GM19238 (cell line): ENCODE results near the gene SNCG.
"Not testable (repeated sequence)": the region's sequence is repeated elsewhere in the genome, so short reads cannot be mapped to it uniquely, and the experiment has no call there.

Experiments
- DNase-seq: peaks from one replicate; pipeline ENCODE4 v3.0.0; 2011; ENCODE audit warnings: low spot score; ENCODE audit not compliant: insufficient read length

SNCG gene

DNA sequence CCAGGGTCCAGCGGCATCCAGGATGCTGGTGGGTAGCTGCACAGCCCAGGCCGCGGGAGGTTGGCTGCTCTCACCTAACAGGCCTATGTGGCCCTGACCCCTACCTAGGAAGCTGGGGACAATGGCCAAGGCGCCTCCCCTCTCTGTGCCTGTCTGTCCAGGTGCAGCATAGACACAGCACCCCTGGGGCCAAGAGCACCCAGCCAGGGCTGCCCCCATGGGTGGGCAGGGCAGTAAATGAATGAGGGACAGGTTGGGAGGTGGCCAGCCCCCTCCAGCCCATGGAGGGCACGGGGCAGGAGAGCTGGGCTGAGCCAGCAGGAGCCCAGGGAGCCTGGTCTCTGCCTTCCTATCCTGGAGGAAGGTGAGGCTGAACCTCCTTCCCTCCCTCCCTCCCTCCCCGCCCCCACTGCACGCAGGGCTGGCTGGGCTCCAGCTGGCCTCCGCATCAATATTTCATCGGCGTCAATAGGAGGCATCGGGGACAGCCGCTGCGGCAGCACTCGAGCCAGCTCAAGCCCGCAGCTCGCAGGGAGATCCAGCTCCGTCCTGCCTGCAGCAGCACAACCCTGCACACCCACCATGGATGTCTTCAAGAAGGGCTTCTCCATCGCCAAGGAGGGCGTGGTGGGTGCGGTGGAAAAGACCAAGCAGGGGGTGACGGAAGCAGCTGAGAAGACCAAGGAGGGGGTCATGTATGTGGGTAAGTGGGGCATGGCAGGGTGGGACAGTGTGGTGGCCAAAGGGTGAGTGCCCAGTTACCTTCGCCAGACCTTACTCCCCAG lies at the start of gene SNCG:
Gene SNCG (plus strand): TSS at position 484 of the 785 bp plus-strand sequence. CDS start 99 bp downstream, at position 583.
- no peak for DNase-seq

DNA sequence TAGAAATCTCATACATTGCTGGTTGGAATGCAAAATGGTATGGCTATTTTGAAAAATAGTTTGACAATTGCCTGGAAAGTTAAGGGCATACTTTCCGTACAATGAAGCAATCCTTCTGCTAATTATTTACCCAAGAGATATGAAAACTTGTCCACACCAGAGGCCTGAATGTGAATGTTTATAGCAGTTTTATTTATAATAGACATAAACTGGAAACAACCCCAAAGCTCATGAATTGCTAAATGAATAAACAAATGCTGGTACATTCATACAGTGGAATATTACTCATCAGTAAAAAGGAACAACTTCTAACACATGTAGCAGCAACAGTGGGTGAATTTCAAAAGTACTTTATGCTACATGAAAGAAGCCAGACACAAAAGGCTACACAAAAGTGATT lies 43.7 kb upstream of the SNCG start:
- DNase-seq = no peak

DNA sequence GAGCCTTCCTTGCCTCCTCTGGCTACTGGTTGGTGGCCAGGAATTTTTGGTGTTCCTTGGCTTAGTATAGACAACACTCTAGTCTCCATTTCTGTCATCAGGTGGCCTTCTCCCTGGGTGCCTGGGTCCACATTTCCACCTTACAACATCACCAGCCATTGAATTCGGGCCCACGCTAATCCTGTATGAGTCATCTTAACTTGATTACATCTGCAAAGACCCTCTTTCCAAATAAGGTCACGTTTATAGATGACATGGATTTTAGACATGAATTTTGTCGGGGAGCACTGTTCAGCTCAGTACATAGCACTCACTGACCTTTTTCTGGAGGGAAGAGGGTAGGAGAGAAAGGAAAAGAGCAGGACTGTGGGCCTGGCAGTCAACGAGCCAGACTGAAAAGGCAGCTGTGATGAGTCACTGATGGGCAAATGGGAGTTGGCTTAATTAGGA lies 40.4 kb upstream of the SNCG start:
- DNase-seq = no peak

DNA sequence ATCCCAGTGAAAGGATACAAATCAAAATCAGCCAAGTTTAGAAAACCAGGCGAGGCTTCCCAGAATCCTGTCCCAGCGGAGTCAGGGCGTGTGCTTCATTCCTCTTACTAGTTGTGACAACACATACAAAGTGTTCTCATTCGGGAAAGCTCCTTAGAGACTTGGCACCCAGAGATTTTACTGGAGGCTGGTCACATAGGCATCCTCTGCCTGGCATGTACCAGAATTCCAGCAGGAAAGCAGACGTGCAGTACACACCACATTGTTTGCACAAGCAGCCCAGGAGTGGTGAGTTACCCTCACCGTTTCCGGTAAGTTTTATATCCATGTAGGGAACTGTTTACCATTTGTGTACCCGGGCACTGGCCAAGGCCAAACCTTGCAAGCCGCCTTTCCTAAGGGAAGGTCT lies 35.8 kb upstream of the SNCG start:
- no peak for DNase-seq

DNA sequence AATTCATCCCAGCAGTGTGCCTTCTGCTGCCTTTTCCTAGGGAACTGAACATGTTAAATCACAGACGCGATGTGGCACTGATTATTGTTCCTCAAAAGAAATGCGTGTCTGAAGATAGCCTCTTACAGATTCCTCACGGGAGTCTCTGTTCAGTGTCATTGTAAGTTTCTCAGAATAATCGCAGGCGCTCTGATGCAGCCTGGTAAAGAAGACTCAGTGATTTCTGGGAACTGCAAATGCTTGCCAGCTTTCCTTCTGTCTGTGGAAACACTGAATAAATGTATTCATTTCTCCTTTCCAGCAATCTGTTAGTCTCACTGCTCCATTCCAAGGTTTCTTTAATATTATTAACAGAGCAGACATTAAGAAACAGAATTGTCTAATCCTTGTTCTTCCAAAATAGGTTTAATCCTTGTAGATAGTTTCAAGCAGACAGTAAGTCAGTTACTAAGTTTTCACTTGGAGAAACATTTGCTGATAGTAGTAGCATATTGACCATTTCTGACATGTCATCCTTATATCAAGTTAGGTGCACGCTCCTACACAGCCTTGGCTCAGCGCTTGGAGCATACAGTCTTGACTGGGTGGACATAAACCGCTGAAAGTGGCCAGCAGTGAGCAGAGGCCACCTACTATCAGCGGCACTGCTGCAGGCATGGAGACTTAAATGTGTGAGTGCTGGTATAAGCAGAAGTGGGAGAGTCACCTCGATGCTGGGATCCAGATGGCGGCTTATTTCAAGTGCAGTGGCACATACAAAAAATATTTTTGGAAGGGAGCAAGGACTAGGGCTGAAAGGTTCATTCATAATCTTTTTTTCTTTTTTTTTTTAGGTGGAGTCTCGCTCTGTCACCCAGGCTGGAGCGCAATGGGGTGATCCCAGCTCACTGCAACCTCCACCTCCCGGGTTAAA lies 28.7 kb upstream of the SNCG start:
- no peak for DNase-seq

DNA sequence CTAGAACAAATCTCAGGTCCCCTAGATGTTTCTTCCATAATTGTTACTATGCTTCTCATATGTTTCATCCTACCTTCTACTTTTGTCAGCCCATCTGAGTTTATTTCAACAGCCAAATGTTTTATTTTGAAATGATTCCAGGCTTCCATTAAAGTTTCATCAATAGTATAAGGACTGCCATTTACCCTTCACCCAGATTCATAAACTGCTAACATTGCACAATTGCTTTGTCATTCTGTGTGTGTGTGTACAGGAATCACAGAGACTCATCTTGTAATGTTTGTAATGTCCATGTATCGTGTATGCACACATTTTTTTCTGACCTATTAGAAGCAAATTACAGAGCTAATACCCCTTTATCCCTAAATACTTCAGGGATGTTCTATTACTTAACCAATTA lies 26.5 kb upstream of the SNCG start:
- DNase-seq = no peak

DNA sequence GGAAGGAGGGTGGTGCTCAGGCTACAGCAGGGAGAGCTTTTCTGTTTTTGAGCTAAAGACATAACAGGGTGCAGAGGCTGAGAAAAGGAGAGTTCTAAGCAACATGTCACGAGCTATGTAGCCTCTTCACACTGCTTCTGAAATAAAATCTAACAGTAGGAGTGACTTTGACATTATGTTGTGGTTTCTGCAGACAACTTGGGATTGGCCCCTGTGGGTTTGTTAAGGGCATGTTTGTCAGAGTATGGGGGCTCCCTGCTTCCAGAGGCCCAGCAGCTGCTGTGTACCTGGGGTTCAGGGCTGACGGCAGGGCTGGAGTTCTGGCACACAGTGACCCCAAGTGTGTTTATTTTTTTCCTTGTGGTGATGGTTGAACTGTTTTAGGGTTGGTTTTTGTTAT lies 25.7 kb upstream of the SNCG start:
- DNase-seq = no peak

DNA sequence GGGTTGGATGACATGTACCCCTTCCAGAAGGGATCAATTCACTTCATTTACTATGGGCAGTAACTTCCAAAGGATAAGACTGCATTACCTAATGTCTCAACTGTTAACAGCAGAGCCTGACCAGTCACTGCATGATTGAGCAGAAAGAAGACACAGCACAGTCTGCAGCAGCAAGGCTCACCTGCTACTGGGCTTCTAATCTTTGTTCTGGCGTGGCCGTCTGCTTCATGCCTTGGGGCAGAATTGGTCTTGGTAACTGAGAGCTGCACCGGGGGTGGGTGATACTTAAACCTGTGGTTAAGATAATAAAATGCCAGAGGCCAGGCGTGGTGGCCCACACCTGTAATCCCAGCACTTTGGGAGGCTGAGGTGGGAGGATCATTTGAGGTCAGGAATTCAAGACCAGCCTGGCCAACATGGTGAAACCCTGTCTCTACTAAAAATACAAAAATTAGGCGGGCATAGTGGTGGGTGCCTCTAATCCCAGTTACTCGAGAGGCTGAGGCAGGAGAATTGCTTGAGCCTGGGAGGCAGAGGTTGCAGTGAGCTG lies 24.2 kb upstream of the SNCG start:
- DNase-seq = not testable (repeated sequence)

DNA sequence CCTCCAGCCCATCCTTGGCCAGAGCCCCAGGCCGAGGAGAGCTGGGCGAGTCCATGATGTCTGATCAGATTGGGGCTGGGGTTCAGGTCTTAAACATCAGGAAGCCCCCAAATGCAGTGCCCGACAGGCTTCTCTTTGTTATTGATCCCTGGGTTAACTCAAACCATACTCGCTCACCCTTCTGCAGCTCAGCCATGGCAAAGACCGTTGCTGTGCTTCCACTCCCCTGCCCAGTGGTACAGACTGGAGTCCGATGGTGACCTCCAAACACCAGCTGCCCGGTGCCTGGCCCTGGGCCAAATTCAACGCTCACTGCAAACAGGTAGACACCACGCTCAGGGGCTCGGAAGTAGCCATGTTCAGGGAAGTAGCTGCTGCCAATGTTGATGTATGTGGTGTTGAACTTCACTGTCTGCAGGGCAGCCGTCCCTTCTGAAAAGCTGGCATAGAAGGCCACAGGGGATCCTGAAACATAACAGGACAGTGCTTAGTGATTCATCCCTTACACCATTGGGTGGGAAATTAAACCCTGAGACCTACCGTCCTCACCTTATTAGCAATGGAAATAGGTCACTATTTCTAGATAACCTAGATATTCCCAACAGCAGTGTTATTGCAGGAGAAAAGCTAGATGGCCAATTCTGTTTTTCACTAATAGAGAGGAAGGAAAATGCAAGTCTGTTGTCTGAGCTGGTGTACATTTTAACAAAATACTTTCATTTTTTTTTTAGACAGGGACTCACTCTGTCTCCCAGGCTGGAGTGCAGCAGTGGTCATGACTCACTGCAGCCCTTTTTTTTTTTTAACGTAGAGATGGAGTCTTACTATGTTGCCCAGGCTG lies 21.5 kb upstream of the SNCG start:
- DNase-seq = no peak

DNA sequence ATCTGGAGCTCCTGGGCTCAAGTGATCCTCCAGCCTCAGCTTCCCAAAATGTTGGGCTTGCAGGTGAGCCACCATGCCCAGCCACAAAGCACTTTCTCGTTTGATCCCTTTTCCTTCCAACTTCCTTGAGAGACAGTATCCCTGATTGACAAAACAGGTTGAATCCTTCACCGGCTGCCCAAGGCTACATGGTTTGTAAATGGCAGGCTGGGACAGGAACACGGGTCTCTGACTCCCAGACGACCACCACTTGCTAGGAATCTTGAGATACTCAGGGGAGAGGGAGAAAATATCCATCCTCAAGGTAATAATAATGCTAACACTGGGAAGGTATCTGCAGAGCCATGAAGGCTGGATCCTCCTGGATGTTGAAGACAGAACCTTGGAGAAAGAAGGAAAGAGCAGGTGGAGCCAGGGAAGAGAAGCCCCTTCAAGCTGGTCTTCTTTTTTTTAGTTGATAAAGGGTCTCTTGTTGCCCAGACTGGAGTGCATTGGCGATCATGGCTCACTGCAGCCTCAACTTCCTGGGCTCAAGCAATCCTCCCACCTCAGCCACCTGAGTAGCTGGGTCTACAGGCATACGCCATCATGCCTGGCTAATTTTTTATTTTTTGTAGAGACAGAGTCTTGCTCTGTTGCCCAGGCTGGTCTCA lies 20.8 kb upstream of the SNCG start:
- no peak for DNase-seq

DNA sequence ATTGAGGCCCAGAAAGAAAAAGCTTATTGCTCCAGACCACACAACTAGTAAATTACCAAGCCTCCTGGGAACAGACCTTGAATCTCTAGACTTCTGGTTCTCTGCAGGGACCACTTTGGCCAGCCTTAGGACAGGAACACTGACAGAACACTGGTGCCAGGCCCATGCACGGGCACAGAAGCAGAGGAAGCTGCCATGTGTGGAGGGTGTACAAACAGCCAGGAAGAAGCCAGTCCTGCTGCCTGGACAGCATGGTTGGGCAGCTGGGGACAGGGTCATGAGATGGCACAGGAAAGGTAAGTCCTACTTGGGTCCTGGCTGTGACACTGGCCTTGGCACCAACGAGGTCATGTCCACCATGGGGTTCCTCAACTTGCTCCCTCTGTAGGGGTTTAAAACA lies 20.1 kb upstream of the SNCG start:
- DNase-seq = no peak

DNA sequence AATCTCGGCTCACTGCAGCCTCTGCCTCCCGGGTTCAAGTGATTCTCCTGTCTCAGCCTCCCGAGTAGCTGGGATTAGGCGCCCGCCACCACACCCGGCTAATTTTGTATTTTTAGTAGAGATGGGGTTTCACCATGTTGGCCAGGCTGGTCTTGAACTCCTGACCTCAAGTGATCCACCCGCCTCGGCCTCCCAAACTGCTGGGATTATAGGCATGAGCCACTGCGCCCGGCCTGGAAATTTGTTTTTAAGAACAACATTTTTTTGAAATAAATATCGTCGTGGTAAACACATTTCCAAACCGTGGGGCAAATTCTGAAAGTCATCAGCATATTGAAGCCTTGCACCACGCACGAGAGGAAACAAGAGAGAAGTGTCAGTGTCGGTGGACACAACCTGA lies 18.3 kb upstream of the SNCG start:
- not testable (repeated sequence) for DNase-seq

DNA sequence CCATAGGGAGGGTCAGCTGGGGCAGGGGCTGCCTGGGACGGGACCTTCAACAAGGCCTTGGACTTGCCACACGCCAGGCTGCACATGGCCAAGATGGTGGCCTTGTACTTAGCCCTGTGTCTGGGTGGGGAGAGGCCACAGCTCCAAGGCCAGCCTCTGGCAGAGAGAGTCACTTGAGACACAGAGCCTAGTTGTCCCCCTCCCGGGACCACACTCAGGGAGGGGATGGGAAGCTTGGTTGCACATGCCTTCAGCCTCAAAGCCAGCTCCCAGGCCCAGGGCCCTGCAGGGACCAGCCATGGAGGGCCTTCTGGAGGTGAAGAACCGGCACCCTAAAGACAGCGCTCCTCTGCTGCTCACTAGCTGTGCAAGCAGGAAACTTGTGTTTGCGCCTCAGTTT lies 17.7 kb upstream of the SNCG start:
- no peak for DNase-seq

DNA sequence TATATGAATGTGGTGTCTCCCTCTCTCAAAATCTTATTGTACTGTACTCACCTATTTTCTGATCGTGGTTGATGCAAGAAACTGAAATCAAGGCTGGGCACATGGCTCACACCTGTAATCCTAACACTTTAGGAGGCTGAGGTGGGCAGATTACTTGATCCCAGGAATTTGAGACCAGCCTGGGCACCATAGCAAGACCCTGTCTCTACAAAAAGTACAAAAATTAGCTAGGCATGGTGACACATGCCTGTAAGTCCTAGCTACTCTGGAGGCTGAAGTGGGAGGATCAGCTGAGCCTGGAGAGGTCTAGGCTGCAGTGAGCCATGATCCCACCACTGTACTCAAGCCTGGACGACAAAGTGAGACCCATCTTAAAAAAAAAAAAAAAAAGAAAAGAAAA lies 17.0 kb upstream of the SNCG start:
- DNase-seq = no peak

DNA sequence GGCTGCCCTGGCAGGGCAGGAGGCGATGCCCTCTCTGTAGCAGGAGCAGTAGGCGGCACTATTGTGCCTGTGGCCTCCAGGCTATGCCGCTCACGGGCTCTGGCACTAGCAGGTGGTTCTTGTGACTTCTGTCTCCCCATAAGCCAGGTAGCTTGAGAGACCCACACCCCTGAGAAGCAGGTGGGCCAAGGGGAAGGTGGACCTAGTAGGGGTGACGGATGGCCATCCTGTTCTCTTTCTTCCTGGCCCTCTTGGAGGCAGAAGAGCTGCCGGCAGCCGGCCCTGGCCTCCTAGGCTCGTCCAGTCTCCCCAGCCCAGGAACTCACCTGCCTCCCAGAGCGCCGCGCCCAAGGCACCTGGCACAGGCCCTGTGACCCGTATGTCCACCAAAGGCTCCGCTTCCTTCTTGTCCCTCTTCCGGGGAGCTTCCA lies 16.4 kb upstream of the SNCG start:
- no peak for DNase-seq

DNA sequence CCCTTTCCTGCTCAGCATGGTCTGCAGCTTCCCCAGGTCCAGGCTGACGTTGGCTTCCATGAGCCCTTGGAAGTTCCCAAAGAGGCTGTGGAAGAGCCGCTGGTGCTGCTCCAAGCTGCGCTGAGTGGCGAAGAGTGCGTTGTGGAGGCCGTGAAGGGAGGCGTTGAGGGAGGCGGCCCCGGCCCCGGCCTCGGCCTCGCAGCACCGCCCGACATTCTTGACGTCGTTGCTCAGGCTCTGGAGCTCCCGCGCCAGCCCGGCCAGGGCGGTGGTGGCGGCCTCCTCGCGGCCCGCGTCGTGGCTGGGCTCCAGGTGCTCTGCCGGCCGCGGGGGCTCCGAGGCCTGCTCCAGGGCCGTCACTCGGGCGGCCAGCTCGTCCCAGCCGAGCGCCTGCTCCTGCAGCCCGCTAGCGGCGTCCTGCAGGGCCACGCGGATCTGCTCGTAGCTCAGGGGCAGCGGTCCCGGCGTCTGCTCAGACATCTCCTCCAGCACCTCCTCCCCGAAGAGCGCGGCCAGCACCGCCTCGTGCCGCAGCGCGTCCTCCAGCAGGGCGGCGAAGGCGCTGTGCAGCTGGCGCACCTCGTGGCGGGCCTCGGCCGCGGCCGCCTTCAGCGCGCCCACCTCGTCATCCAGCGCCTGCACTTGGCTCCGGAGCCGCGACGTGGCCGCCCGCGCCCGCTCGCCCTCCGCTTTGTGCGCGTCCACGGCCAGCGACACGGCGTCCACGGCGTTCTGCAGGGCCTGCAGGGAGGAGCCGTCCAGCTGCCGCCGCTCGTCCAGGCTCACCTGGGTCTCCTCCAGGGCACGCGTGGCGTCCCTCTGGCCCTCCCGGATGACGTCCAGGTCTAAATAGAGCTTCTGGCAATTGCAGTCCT lies 15.7 kb upstream of the SNCG start:
- DNase-seq = no peak

DNA sequence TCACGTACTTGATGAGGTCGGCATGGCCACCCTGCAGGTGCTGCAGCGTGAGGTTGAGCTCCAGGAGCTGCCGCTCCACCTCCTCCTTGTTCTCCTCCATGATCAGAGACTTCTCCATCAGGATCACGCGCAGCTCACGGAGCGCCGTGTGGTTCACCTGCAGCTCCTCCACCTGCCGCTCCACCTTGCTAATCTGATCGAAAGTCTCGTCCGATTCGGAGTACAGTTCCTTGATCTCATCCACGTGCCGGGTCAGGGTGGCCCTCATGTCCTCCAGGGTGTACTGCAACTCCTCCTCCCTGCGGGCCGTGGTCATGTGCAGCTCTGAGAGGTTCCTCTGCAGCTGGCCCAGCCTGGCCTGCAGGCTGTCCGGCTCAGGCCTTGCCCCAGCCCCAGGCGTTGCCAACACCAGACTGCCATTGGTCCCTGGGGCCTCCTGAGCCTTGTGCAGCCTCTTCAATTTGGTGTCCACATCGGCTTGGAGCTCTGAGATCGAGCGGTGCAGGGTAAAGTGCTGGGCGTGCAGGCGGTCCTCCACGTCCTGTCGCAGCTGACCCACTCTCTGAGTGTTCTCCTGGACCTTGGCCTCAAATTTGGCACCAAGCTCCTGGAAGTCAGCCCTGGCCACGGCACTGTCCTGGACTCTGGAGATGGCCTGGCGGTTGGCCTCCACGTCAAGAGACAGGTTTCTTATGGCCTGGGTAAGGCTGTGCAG lies 14.9 kb upstream of the SNCG start:
- DNase-seq = no peak

DNA sequence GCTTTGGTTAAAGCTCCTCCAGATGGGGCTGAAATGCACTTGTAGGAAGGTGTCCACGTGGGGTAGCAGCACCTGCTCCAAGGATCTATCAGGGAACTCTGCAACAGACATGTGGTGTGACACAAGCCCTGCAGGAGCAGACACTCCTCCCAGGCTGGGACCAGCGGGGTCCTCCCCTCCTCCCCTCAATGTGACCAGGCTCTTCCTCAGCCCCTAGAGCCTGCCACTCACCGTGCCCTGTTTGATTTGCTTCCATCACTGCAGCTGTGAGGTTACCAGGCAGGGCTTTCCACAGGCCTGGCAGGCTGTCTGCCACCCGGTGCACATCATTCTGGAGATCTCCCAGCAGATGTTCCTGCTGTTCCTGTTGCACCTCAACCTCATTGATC lies 14.4 kb upstream of the SNCG start:
- DNase-seq = no peak

DNA sequence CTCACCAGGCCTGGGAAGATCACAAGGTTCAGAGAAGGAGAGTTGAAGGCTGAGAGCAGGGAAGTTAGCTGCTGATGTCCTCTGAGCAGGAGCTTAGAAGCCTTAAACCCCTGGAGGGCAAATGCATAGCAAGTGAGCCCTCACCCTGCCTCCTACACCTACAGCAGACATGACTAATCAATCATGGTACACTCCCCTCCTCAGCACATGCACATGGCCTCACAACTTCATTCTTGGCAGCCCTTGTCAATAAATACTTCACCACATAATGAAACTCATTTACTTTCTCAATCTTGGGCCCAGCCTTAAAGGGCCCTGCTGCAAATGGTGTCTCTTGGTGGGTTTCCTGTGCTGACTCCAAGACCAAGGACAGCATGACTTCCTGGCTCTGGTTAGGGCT lies 13.9 kb upstream of the SNCG start:
- no peak for DNase-seq
